Dendritic cell treated with granulocyte-macrophage colony-stimulating factor and Interleukin-4, amounts not matched to agents 40 ng/mL and 50 ng/mL, for 4 days (primary cell): ENCODE results near the gene FMNL1.
"Not testable (repeated sequence)": the region's sequence is repeated elsewhere in the genome, so short reads cannot be mapped to it uniquely, and the experiment has no call there.

Source experiments
- H3K27ac Mint-ChIP-seq: one replicate; pipeline ENCODE4 v1.8.0; 2022; ENCODE audit warnings: mild to moderate bottlenecking, mixed read lengths
- H3K27me3 Mint-ChIP-seq: one replicate; pipeline ENCODE4 v1.8.0; 2022; ENCODE audit warnings: mild to moderate bottlenecking, mixed read lengths
- H3K36me3 Mint-ChIP-seq: one replicate; pipeline ENCODE4 v1.8.0; 2022; ENCODE audit warnings: low read depth, mixed read lengths
- H3K4me1 Mint-ChIP-seq: one replicate; pipeline ENCODE4 v1.8.0; 2022; ENCODE audit warnings: low read depth, mixed read lengths
- H3K4me3 Mint-ChIP-seq: one replicate; pipeline ENCODE4 v1.8.0; 2022; ENCODE audit warnings: mild to moderate bottlenecking, moderate library complexity, mixed read lengths
- H3K9me3 Mint-ChIP-seq: one replicate; pipeline ENCODE4 v1.8.0; 2022; ENCODE audit warnings: mixed read lengths
- intact Hi-C: fragments of 100-400 bp; cut with micrococcal nuclease; formaldehyde crosslinking; loops from one replicate; pipeline ENCODE4 v1.15.0; 2022

FMNL1 gene

GRCh38 chr17:45247429-45248131, 25.9 kb downstream of the FMNL1 start:
- H3K4me1 Mint-ChIP-seq: peaks cover 45% of the 10 kb centered on the region

GRCh38 chr17:45248132-45248957, 26.7 kb downstream of the FMNL1 start:
- Mint-ChIP-seq H3K4me1 (peaks cover 40% of the 10 kb centered on the region), H3K27me3 (no peaks in the 10 kb centered on the region), H3K4me3 (no peak overlapping the region), H3K27ac (peak overlapping the region; percentile 64), H3K9me3 (no peaks in the 10 kb centered on the region), H3K36me3 (peaks cover 68% of the 10 kb centered on the region)
- intact Hi-C loops: no loop called here

More at GRCh38 chr17:45247429-45248131, 25.9 kb downstream of the FMNL1 start:
- Mint-ChIP-seq H3K27me3 (no peaks in the 10 kb centered on the region), H3K36me3 (peaks cover 76% of the 10 kb centered on the region), H3K27ac (peak overlapping the region; percentile 64), H3K9me3 (no peaks in the 10 kb centered on the region), H3K4me3 (peak overlapping the region; percentile 71)
- intact Hi-C loops: no loop called here

DNA sequence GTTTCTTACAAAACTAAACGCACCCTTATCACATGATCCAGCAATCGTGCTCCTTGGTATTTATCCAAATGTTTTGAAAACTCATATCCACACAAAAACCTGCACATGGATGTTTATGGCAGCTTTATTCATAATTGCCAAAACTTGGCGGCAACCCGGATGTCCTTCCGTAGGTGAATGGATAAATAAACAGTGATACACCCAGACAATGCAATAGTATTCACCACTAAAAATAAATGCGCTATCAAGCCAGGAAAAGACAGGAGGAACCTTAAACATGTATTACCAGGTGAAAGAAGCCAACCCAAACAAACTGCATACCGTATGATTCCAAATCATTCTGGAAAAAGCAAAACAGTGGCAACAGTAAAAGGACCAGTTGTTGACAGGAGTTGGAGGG, 30.2 kb downstream of the FMNL1 start:
- intact Hi-C loops: no loop called here
- peaks cover 32% of the 10 kb centered on the region for H3K36me3 Mint-ChIP-seq
- no peak overlapping the region for H3K27ac Mint-ChIP-seq
- H3K27me3 Mint-ChIP-seq: peaks cover 7% of the 10 kb centered on the region
- H3K4me3 Mint-ChIP-seq: no peak overlapping the region
- peaks cover 28% of the 10 kb centered on the region for H3K4me1 Mint-ChIP-seq
- no peaks in the 10 kb centered on the region for H3K9me3 Mint-ChIP-seq

GRCh38 chr17:45253237-45253636, 31.6 kb downstream of the FMNL1 start:
- H3K4me3 Mint-ChIP-seq, H3K27ac Mint-ChIP-seq, intact Hi-C loops, H3K9me3 Mint-ChIP-seq: not testable (repeated sequence)
- H3K27me3 Mint-ChIP-seq: peaks cover 12% of the 10 kb centered on the region
- peaks cover 23% of the 10 kb centered on the region for H3K4me1 Mint-ChIP-seq
- H3K36me3 Mint-ChIP-seq: peaks cover 23% of the 10 kb centered on the region

- Mint-ChIP-seq H3K9me3 (no peaks in the 10 kb centered on the region), H3K4me3 (no peak overlapping the region), H3K27ac (no peak overlapping the region), H3K36me3 (peaks cover 17% of the 10 kb centered on the region), H3K27me3 (peaks cover 12% of the 10 kb centered on the region), H3K4me1 (peaks cover 25% of the 10 kb centered on the region)
- intact Hi-C loops: no loop called here
Observed at GRCh38 chr17:45253879-45254278, 32.2 kb downstream of the FMNL1 start.

GRCh38 chr17:45255358-45255757, 33.7 kb downstream of the FMNL1 start:
- peaks cover 33% of the 10 kb centered on the region for H3K4me1 Mint-ChIP-seq
- H3K4me3 Mint-ChIP-seq: no peak overlapping the region
- intact Hi-C loops: no loop called here
- H3K9me3 Mint-ChIP-seq: no peaks in the 10 kb centered on the region
- H3K27me3 Mint-ChIP-seq: peaks cover 12% of the 10 kb centered on the region
- H3K36me3 Mint-ChIP-seq: peaks cover 11% of the 10 kb centered on the region
- H3K27ac Mint-ChIP-seq: peak overlapping the region; percentile 4

DNA sequence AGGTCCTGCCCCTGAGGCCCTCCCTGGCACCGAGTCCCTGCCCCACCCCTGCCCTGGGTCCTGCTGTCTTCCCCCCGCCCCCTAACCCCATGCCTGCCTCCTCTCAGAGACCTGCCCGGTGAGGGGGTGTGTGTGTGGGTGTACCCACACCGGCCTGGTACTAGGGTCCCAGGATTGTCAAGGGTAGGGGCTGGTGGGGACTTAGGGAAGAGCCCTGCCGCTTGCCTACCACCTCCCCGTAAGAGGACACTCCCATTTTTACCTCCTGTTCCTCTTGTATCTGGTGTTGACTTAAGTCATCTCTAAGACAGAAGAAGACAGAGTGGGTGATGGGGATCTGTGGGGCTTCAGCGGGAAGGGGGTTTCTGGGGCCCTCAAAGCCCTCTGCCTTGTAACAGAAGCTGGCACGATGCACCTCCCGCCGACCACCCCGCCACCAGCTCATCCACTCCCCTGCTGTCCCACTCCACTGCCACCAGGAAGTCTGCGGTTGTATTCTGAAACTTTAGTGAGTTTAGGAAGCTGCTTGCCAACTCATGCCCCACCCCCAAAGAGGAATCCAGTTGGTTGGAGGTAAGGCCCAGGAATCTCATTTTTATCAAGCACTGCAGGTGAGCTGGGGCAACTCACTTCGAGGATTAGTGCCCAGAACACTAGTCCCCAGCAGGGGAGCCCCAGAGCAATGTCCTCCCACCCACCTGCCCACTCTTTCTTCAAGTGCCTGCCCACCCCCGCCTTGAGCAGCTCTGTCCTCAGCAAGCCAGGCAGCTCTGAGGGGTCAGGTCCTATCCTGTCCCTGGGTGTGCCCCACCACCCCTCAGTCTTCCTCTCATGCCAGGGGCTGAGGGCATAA, 34.7 kb downstream of the FMNL1 start:
- Mint-ChIP-seq H3K9me3 (no peaks in the 10 kb centered on the region), H3K27me3 (peaks cover 15% of the 10 kb centered on the region), H3K27ac (peak overlapping the region; percentile 55), H3K36me3 (peaks cover 14% of the 10 kb centered on the region), H3K4me3 (peak overlapping the region; percentile 50), H3K4me1 (peaks cover 40% of the 10 kb centered on the region)
- intact Hi-C loops: no loop called here

DNA sequence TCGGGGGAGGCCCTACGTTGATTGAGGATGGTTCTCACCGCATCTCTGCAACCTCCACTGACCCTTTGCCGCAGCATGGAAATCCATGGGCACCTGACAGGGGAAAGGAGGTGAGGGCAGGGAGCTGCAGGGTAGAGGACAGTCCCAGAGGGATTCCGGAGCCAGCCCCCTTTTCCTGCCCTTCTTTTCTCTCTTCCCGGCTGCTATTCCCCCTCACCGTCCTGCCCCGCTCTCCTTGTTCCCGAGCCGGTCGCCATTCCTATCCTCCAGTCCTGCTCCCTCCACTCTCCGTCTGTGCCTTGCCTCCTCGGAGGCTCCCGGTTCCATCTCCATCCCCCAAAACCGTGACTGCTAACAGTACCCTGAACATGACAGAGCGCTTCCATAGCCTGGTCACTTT, 35.4 kb downstream of the FMNL1 start:
- H3K27me3 Mint-ChIP-seq: peaks cover 16% of the 10 kb centered on the region
- peaks cover 16% of the 10 kb centered on the region for H3K36me3 Mint-ChIP-seq
- no peak overlapping the region for H3K4me3 Mint-ChIP-seq
- intact Hi-C loops: no loop called here
- peak overlapping the region; percentile 55 for H3K27ac Mint-ChIP-seq
- H3K4me1 Mint-ChIP-seq: peaks cover 48% of the 10 kb centered on the region
- H3K9me3 Mint-ChIP-seq: no peaks in the 10 kb centered on the region

GRCh38 chr17:45258981-45259380, 37.3 kb downstream of the FMNL1 start:
- H3K36me3 Mint-ChIP-seq: peaks cover 30% of the 10 kb centered on the region
- H3K27me3 Mint-ChIP-seq: peaks cover 16% of the 10 kb centered on the region
- H3K4me1 Mint-ChIP-seq: peaks cover 56% of the 10 kb centered on the region
- H3K4me3 Mint-ChIP-seq: no peak overlapping the region
- intact Hi-C loops: no loop called here
- no peaks in the 10 kb centered on the region for H3K9me3 Mint-ChIP-seq
- no peak overlapping the region for H3K27ac Mint-ChIP-seq

DNA sequence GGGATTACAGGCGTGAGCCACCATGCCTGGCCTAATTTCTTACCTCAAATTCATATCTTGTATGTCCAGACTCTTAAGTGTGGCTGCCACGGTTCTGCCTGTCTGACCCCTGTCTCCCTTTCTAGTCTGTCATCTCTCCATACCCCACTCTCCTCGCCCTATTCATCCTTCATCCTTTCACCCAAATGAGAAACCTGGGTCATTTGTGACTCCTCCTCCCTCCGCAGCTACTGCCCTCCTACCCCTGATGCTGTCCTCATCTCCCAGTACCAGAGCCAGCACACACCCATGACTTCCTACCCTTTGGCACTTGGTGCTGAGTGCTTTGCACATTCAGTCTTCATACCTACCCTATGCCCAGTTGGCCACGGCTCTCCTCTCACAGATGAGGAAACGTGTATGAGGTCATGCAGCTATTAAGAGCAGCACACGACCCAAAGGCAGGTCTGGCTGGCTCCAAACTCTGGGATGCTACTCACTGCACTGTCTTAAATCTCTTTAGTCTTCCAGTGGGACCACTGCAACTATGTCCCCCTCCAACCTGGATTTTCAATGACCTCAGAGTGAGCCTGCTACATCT, 38.6 kb downstream of the FMNL1 start:
- intact Hi-C loops: no loop called here
- Mint-ChIP-seq H3K4me1 (peaks cover 53% of the 10 kb centered on the region), H3K4me3 (no peak overlapping the region), H3K27me3 (peaks cover 12% of the 10 kb centered on the region), H3K27ac (no peak overlapping the region), H3K36me3 (peaks cover 43% of the 10 kb centered on the region), H3K9me3 (no peaks in the 10 kb centered on the region)

DNA sequence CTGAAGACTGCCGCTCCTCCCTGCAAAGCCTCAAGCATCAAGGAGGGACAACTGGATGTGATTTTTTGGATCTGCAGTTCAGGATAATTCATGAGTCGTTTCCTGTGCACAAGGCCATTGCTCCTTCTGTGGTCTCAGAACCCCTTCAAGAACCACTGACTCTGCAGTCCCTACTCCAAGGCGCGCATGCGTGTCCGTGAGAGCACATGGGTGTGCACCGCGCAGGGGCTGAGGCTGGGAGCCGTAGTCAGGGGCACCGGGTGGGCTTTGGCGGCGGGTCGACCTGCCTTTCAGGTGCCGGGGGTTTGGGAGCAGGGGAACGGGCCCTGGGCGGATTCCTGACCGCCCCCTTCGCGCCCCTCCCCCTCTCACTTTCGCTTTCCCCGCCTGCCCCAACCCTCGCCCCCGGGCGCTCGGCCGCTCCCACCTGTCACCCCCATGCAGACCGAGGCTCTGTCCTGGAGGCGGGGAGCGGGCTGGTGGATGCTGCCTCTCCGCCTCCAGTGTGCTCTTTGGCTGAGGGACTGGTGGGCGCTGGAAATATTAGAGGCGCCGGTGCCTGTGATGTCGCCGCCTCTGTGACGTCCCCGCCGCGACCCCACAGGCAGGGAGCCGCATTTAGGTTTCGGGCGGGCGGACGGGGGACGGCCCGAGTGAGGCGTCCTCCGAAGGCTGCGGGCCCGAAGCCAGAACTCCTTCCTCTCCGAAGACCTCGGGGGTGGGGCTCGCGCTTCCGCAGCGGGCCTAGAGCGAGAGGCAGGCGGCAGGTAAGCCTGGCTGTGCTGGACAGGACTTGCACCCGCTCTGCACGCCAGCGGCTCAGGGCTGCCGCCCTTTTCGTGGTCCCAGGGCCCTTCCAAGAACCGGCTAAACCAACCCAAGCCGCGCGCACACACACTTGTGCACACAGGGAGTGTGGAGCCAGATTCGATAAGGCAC, 40.2 kb downstream of the FMNL1 start, which contains the start of gene SPATA32:
SPATA32 (minus strand) TSS at position 518 of the 939 bp plus-strand sequence; CDS start at position 440, 78 bp downstream.
- intact Hi-C loops: no loop called here
- Mint-ChIP-seq H3K4me3 (peak within 1 kb of the TSS; percentile 84), H3K36me3 (peaks cover 59% of the 10 kb centered on the region), H3K9me3 (no peaks in the 10 kb centered on the region), H3K27me3 (peaks cover 9% of the 10 kb centered on the region), H3K27ac (peak within 1 kb of the TSS; percentile 71), H3K4me1 (peaks cover 45% of the 10 kb centered on the region)

- intact Hi-C loops: no loop called here
- Mint-ChIP-seq H3K27ac (peak overlapping the region; percentile 71), H3K27me3 (peaks cover 4% of the 10 kb centered on the region), H3K36me3 (peaks cover 68% of the 10 kb centered on the region), H3K4me3 (peak overlapping the region; percentile 84), H3K4me1 (peaks cover 38% of the 10 kb centered on the region), H3K9me3 (no peaks in the 10 kb centered on the region)
Observed at GRCh38 chr17:45262516-45263476, 41.1 kb downstream of the FMNL1 start.
